B cell (primary cell): ENCODE results near the gene EDN3. TPM values are rescaled to one million over a fixed set of nuclear protein-coding genes. Genes with fewer than 3 reads are reported as not detected.

Source experiments
- ATAC-seq: fragments of 200-7000 bp; cut with Tn5 transposase; one replicate; pipeline ENCODE4 v1.10.0; 2021; ENCODE audit warnings: low read depth, mild to moderate bottlenecking, moderate number of reproducible peaks, moderate library complexity
- CTCF ChIA-PET: fragments of 350-600 bp; sonication (Branson Sonifier 250); formaldehyde crosslinking; loops from one replicate; lab custom pipeline; 2021; ENCODE audit warnings: antibody characterized with exemption, inconsistent platforms; lab: Charles Lee
- POLR2A ChIA-PET: fragments of 350-600 bp; sonication (Branson Sonifier 250); formaldehyde crosslinking; loops from one replicate; lab custom pipeline; 2021; ENCODE audit warnings: antibody characterized with exemption; lab: Charles Lee
- DNase-seq: peaks from one replicate; pipeline ENCODE4 v3.0.0; 2013
- H2AFZ ChIP-seq: 2 replicates; pipeline ENCODE4 v1.6.1; 2012; ENCODE audit warnings: mild to moderate bottlenecking, low read depth, low read length; ENCODE audit not compliant: insufficient read depth, poor library complexity, severe bottlenecking
- H3K27ac ChIP-seq, 2 donors: 1 replicate in 1 of 2; 2 replicates in 1 of 2; pipeline ENCODE4 v1.5.1; 2012 to 2013; ENCODE audit warnings: low read length in 2 of 2, mild to moderate bottlenecking in 2 of 2, moderate library complexity in 1 of 2
- H3K27me3 ChIP-seq, 4 experiments: fragments of 200-600 bp in 1 of 4; sonication (generic) in 1 of 4; replicated peaks in 1 of 4; 1 replicate in 2 of 4; 2 replicates in 2 of 4; pipeline versions ENCODE4 v1.6.1 to v1.7.0; 2013 to 2016; ENCODE audit warnings: low read length in 3 of 4, mild to moderate bottlenecking in 2 of 4, mixed read lengths in 1 of 4, moderate library complexity in 1 of 4; ENCODE audit not compliant: insufficient read depth in 4 of 4, control insufficient read depth in 3 of 4; ENCODE audit errors: control extremely low read depth in 1 of 4
- H3K36me3 ChIP-seq, 2 experiments: replicated peaks in 1 of 2; 1 replicate in 1 of 2; 2 replicates in 1 of 2; pipeline versions ENCODE4 v1.6.1 to v1.7.1; 2013; ENCODE audit warnings: low read length in 1 of 2; ENCODE audit not compliant: insufficient read depth in 2 of 2, control insufficient read depth in 1 of 2; ENCODE audit errors: control extremely low read depth in 1 of 2, extremely low read depth in 1 of 2
- H3K4me1 ChIP-seq, 2 donors: fragments of 200-600 bp in 1 of 2; sonication (generic) in 1 of 2; 1 replicate in 1 of 2; 2 replicates in 1 of 2; pipeline versions ENCODE4 v1.5.1 to v1.6.1; 2013 to 2017; ENCODE audit warnings: low read length in 2 of 2; ENCODE audit not compliant: control insufficient read depth in 2 of 2, insufficient read depth in 2 of 2
- H3K4me2 ChIP-seq: replicated peaks from 2 replicates; pipeline ENCODE3; 2012; ENCODE audit warnings: mild to moderate bottlenecking, low read depth, low read length; ENCODE audit not compliant: poor library complexity, severe bottlenecking
- H3K4me3 ChIP-seq, 5 experiments: fragments of 200-600 bp in 1 of 5; sonication (generic) in 1 of 5; 1 replicate in 3 of 5; 2 replicates in 2 of 5; pipeline versions ENCODE4 v1.5.1 to v1.7.0; 2011 to 2016; ENCODE audit warnings: low read length in 4 of 5, mild to moderate bottlenecking in 4 of 5, low read depth in 2 of 5, control low read depth in 1 of 5, moderate library complexity in 1 of 5; ENCODE audit not compliant: insufficient read depth in 1 of 5; ENCODE audit errors: control extremely low read depth in 1 of 5, extremely low read depth in 1 of 5
- H3K79me2 ChIP-seq: fragments of 200-600 bp; sonication (generic); one replicate; pipeline ENCODE4 v1.6.0; 2016; ENCODE audit warnings: low read length; ENCODE audit not compliant: control insufficient read depth, insufficient read depth
- H3K9ac ChIP-seq: fragments of 200-600 bp; sonication (generic); 2 replicates; pipeline ENCODE4 v1.6.1; 2017; ENCODE audit warnings: mild to moderate bottlenecking, low read length, moderate library complexity
- H3K9me3 ChIP-seq, 3 donors: one replicate each; pipeline versions ENCODE4 v1.6.1 to v1.7.1; 2013; ENCODE audit warnings: low read length in 2 of 3; ENCODE audit not compliant: control insufficient read depth in 2 of 3, insufficient read depth in 1 of 3; ENCODE audit errors: control extremely low read depth in 1 of 3
- H4K20me1 ChIP-seq: 2 replicates; pipeline ENCODE4 v1.6.0; 2012; ENCODE audit warnings: mild to moderate bottlenecking, low read length; ENCODE audit not compliant: insufficient read depth, control insufficient read depth, poor library complexity, severe bottlenecking
- H3K27ac Mint-ChIP-seq: one replicate; pipeline ENCODE4 v1.8.0; 2021; ENCODE audit warnings: mixed read lengths
- H3K27me3 Mint-ChIP-seq: one replicate; pipeline ENCODE4 v1.8.0; 2021; ENCODE audit warnings: mixed read lengths
- H3K4me1 Mint-ChIP-seq: one replicate; pipeline ENCODE4 v1.8.0; 2021; ENCODE audit warnings: mixed read lengths
- H3K4me3 Mint-ChIP-seq: one replicate; pipeline ENCODE4 v1.8.0; 2021; ENCODE audit warnings: mixed read lengths
- H3K9me3 Mint-ChIP-seq: one replicate; pipeline ENCODE4 v1.8.0; 2022; ENCODE audit warnings: mixed read lengths; ENCODE audit not compliant: insufficient read depth
- CTCF ChIP-seq: fragments of 200-600 bp; IDR thresholded peaks from one replicate; pipeline ENCODE4 v1.8.0; 2022; ENCODE audit warnings: antibody characterized with exemption, mild to moderate bottlenecking
- EZH2 ChIP-seq: IDR thresholded peaks from 2 replicates; pipeline ENCODE4 v1.6.1; 2012; ENCODE audit warnings: borderline replicate concordance, low read depth, mild to moderate bottlenecking, moderate library complexity, low read length; ENCODE audit not compliant: insufficient read depth, poor library complexity, severe bottlenecking
- WGBS: methylation state at CpG from one replicate; pipeline ENCODE4 v1.1.5; 2013; ENCODE audit warnings: missing lambda C conversion rate; ENCODE audit not compliant: insufficient coverage; 5-methylcytosine and 5-hydroxymethylcytosine counted together
- intact Hi-C: fragments of 100-400 bp; cut with micrococcal nuclease; formaldehyde crosslinking; loops from one replicate; pipeline ENCODE4 v1.10.0; 2022
- polyA plus RNA-seq: library from polyadenylated mRNA; depleted of rRNA; stranded (reverse); fragments of >200 nt; gene quantifications from 2 replicates; pipeline ENCODE4 v1.2.3, GENCODE V29; 2012
- total RNA-seq, 2 donors: library from RNA; stranded (reverse); fragments of 120-200 nt in 1 of 2; gene quantifications; 1 replicate in 1 of 2; 2 replicates in 1 of 2; pipeline versions ENCODE4 v1.2.3 to v1.2.4, GENCODE V29; 2013 to 2022

EDN3 gene
- total and polyA plus RNA-seq, 2 donors (not counting 1 experiment from before 2014, with no cell fraction given) = 0.04 TPM; not detected in 1

GRCh38 chr20:59301343-59302007, 1.1 kb downstream of the EDN3 start:
- no peaks in the 10 kb centered on the region for H4K20me1 ChIP-seq
- H3K27ac ChIP-seq = no peak overlapping the region
- Mint-ChIP-seq H3K27ac (no peak overlapping the region), H3K9me3 (no peaks in the 10 kb centered on the region), H3K4me1 (no peaks in the 10 kb centered on the region), H3K27me3 (peaks cover 63% of the 10 kb centered on the region), H3K4me3 (no peak overlapping the region)
- ATAC-seq (no peak), DNase-seq (no peak)
- ChIA-PET CTCF (no interaction called here), POLR2A (no interaction called here)
- H3K4me2 ChIP-seq = no peak overlapping the region
- no peaks in the 10 kb centered on the region for H3K36me3 ChIP-seq
- H3K4me3 ChIP-seq = no peak overlapping the region
- intact Hi-C loops = no loop called here
- peaks cover 0 to 28% (median 4%) of the 10 kb centered on the region in 4 experiments for H3K27me3 ChIP-seq
- no peaks in the 10 kb centered on the region for H3K79me2 ChIP-seq
- no peak overlapping the region for H2AFZ ChIP-seq
- H3K9me3 ChIP-seq = peaks cover 0 to 3% (median 0%) of the 10 kb centered on the region in 3 donors
- 80% methylated on average over 17 of the region's 17 CpGs for WGBS
- H3K9ac ChIP-seq = no peak overlapping the region
- no peak for TF ChIP-seq EZH2
- TF ChIP-seq CTCF = no peak
- no peaks in the 10 kb centered on the region for H3K4me1 ChIP-seq

GRCh38 chr20:59305908-59306655, 5.7 kb downstream of the EDN3 start:
- WGBS = 91% methylated on average over 5 of the region's 7 CpGs
- intact Hi-C loops = no loop called here
- Mint-ChIP-seq H3K4me1 (no peaks in the 10 kb centered on the region), H3K27ac (no peak overlapping the region), H3K27me3 (peaks cover 45% of the 10 kb centered on the region), H3K4me3 (no peak overlapping the region), H3K9me3 (no peaks in the 10 kb centered on the region)
- no peak for ATAC-seq
- Histone ChIP-seq H3K4me1 (no peaks in the 10 kb centered on the region), H3K4me2 (no peak overlapping the region), H3K4me3 (no peak overlapping the region), H3K79me2 (no peaks in the 10 kb centered on the region), H3K36me3 (no peaks in the 10 kb centered on the region), H3K27ac (no peak overlapping the region), H2AFZ (no peak overlapping the region), H3K27me3 (peaks cover 0 to 12% (median 2%) of the 10 kb centered on the region in 4 experiments), H3K9me3 (peaks cover 0 to 3% (median 0%) of the 10 kb centered on the region in 3 donors), H3K9ac (no peak overlapping the region), H4K20me1 (no peaks in the 10 kb centered on the region)
- ChIA-PET POLR2A (no interaction called here), CTCF (no interaction called here)
- no peak for DNase-seq
- TF ChIP-seq EZH2 (no peak), CTCF (no peak)
